MCF 10A (cell line): ENCODE results near the gene ESPNL. TPM values are rescaled to one million over a fixed set of nuclear protein-coding genes. Genes with fewer than 3 reads are reported as not detected.
"Not testable (repeated sequence)": the region's sequence is repeated elsewhere in the genome, so short reads cannot be mapped to it uniquely, and the experiment has no call there.

ENCODE experiments used
- BruUV-seq: library from RNA; stranded (reverse); fragments of 400-500 nt; replicated peaks from 2 replicates; lab custom pipeline; 2021; lab: Mats Ljungman, UMichigan
- CTCF ChIA-PET: fragments of 300-600 bp; sonication (Branson Sonifier 250); formaldehyde crosslinking; extraction: SDS; loops from one replicate; lab custom pipeline; 2021; ENCODE audit warnings: antibody characterized with exemption, inconsistent platforms; lab: Yijun Ruan, JAX
- POLR2A ChIA-PET: fragments of 300-600, 350-650 bp; sonication (Branson Sonifier 250); formaldehyde crosslinking; extraction: SDS; loops from one replicate; lab custom pipeline; 2020; ENCODE audit warnings: antibody characterized with exemption, inconsistent platforms; lab: Yijun Ruan, JAX
- DNase-seq: peaks from one replicate; pipeline ENCODE4 v3.0.0-alpha.2; 2018; ENCODE audit not compliant: unreplicated experiment
- H3K27ac Mint-ChIP-seq: one replicate; pipeline ENCODE4 v1.8.0; 2022; ENCODE audit warnings: mild to moderate bottlenecking, low read depth, mixed read lengths; ENCODE audit not compliant: unreplicated experiment
- H3K27me3 Mint-ChIP-seq: one replicate; pipeline ENCODE4 v1.8.0; 2022; ENCODE audit warnings: mixed read lengths; ENCODE audit not compliant: insufficient read depth, unreplicated experiment
- H3K36me3 Mint-ChIP-seq: one replicate; pipeline ENCODE4 v1.8.0; 2022; ENCODE audit warnings: mild to moderate bottlenecking, moderate library complexity, mixed read lengths; ENCODE audit not compliant: insufficient read depth, unreplicated experiment
- H3K4me1 Mint-ChIP-seq: one replicate; pipeline ENCODE4 v1.8.0; 2022; ENCODE audit warnings: mixed read lengths; ENCODE audit not compliant: insufficient read depth, unreplicated experiment
- H3K4me3 Mint-ChIP-seq: one replicate; pipeline ENCODE4 v1.8.0; 2022; ENCODE audit warnings: mild to moderate bottlenecking, moderate library complexity, mixed read lengths; ENCODE audit not compliant: unreplicated experiment
- H3K9me3 Mint-ChIP-seq: one replicate; pipeline ENCODE4 v1.8.0; 2022; ENCODE audit warnings: mixed read lengths; ENCODE audit not compliant: unreplicated experiment
- intact Hi-C: fragments of 100-400 bp; cut with micrococcal nuclease; formaldehyde crosslinking; loops from 2 replicates; pipeline ENCODE4 v1.14.1; 2022
- total RNA-seq: library from RNA; stranded (reverse); gene quantifications from 2 replicates; pipeline ENCODE4 v1.2.3, GENCODE V29; 2022
- TF ChIP-seq, protein P1 (sequence below): fragments of 200-600 bp; IDR thresholded peaks from one replicate; pipeline ENCODE4 v1.8.0; 2022; ENCODE audit warnings: antibody characterized with exemption, mild to moderate bottlenecking; ENCODE audit not compliant: unreplicated experiment

ESPNL gene
- total RNA-seq, 1 experiment from 2014 or later = not detected

DNA sequence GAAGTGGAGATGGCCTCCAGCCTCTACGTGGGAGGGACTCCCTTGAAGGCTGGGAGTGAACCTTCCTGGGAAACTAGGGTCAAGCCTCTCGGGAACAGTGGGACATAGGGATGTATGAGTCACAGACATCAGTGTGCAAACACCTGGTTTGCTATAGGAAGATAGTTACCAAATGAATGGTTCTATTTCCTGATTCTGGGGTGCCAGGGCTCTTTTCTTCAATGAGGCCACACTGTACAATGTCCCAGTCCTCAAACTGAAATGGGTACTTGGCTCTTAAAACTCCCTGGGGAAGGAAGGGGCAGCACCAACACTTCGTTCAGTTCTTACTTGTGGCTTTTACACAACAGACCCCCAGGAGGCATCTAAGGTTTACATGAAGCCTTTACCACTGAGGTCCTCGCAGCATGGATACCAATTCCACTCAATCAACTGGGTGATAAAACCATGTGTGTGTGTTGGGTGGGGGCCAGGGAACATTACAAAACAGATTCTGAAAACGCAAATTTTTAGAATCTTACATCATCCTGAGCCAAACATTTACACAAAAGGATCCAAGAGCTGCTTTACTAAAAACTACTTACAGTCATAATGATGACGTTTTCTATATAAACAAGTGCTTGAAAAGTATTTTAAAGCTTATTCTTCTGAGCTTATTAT is 69.0 kb downstream of the ESPNL start:
- H3K36me3 Mint-ChIP-seq = peaks cover 58% of the 10 kb centered on the region
- H3K27me3 Mint-ChIP-seq = no peaks in the 10 kb centered on the region
- TF ChIP-seq, protein P1, sequence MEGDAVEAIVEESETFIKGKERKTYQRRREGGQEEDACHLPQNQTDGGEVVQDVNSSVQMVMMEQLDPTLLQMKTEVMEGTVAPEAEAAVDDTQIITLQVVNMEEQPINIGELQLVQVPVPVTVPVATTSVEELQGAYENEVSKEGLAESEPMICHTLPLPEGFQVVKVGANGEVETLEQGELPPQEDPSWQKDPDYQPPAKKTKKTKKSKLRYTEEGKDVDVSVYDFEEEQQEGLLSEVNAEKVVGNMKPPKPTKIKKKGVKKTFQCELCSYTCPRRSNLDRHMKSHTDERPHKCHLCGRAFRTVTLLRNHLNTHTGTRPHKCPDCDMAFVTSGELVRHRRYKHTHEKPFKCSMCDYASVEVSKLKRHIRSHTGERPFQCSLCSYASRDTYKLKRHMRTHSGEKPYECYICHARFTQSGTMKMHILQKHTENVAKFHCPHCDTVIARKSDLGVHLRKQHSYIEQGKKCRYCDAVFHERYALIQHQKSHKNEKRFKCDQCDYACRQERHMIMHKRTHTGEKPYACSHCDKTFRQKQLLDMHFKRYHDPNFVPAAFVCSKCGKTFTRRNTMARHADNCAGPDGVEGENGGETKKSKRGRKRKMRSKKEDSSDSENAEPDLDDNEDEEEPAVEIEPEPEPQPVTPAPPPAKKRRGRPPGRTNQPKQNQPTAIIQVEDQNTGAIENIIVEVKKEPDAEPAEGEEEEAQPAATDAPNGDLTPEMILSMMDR = no peak
- peak; percentile 87 for DNase-seq
- no peaks in the 10 kb centered on the region for H3K9me3 Mint-ChIP-seq
- ChIA-PET CTCF (interaction anchor here (0.6 to 1.1 kb wide), 3 partner anchors 9 to 107 kb away, joined by 3 read pairs; no protein-coding TSS in a partner anchor), POLR2A (interaction anchor here (0.7 to 2.1 kb wide), 10 partner anchors 9 to 270 kb away, joined by 3 to 14 read pairs (median 4); partner anchors contain the start of genes ILKAP and SCLY)
- H3K4me3 Mint-ChIP-seq = peak overlapping the region; percentile 41
- peaks cover 25% of the 10 kb centered on the region for H3K4me1 Mint-ChIP-seq
- TSS peak; percentile 88 for BruUV-seq
- H3K27ac Mint-ChIP-seq = peak overlapping the region; percentile 94
- intact Hi-C loops = no loop called here

DNA sequence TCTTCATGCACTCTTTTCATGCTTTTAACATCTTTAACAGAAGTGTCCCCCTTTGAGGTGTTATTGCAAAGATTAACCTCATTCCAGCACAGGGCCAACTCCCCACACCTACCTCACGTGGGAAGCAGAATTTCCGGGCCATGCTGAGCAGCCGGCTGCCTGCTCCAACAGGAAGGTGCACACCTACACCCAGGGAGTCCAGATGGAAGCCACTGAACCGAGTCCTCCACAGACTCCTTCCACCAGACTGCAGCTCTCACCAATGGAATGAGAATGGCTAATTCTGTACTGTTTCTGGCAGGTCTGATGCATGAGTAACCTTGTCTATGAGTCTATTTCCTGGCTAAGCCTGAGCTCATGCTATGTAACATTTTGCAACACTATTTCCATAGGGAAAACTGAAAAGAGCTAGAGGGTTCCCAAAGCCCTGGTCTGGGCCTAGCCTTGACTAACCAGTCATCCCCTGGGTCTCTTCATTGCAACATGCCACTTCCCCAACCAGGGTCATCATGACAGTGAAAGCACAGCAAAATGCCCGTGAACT is 69.6 kb downstream of the ESPNL start:
- Mint-ChIP-seq H3K9me3 (no peaks in the 10 kb centered on the region), H3K27ac (peak overlapping the region; percentile 94), H3K4me3 (peak overlapping the region; percentile 41), H3K27me3 (no peaks in the 10 kb centered on the region), H3K4me1 (peaks cover 25% of the 10 kb centered on the region), H3K36me3 (peaks cover 62% of the 10 kb centered on the region)
- TF ChIP-seq, protein P1 = no peak
- ChIA-PET POLR2A (interaction anchor here (0.7 to 2.1 kb wide), 10 partner anchors 8 to 271 kb away, joined by 3 to 14 read pairs (median 4); partner anchors contain the start of genes ILKAP and SCLY), CTCF (interaction anchor here (0.5 to 1.1 kb wide), 5 partner anchors 9 to 431 kb away, joined by 3 read pairs; no protein-coding TSS in a partner anchor)
- peak; percentile 96 for DNase-seq
- no TSS peak for BruUV-seq
- intact Hi-C loops = no loop called here

DNA sequence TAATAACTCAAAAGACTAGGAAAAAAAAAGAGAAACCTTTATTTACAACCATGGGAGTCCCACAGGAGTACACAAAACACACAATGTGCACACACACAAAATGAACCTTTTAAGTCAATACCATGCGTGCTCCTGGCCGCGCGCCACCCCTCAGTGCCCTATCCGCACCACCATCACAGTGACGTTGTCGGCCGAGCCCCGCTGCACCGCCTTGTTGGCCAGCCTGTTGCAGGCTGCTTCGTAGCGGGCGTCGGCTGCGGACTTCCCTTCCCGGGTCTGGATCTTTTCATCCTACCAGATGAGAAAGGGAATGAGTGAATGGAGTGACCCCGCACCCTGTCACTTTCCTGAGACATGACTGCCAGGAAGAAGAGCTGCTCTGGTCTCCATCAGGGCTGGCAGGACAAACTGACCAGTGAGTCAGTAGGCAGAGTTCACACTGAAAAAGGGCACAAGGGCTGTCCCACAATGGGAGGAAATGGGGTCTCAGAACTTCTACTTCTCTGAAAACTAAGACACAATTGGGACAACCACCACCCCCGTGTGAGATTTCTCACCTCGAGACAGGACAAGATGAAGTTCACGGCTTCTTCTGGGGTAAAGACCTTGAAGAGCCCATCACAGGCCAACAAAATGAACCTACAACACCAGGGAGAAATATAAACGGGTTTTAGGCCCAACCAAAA is 70.4 kb downstream of the ESPNL start:
- DNase-seq = no peak
- no TSS peak for BruUV-seq
- Mint-ChIP-seq H3K27ac (peak overlapping the region; percentile 94), H3K4me3 (no peak overlapping the region), H3K9me3 (no peaks in the 10 kb centered on the region), H3K4me1 (peaks cover 25% of the 10 kb centered on the region), H3K36me3 (peaks cover 69% of the 10 kb centered on the region), H3K27me3 (no peaks in the 10 kb centered on the region)
- TF ChIP-seq, protein P1 = no peak
- intact Hi-C loops = no loop called here
- POLR2A ChIA-PET = interaction anchor here (1.0 to 2.1 kb wide), 7 partner anchors 15 to 202 kb away, joined by 3 to 14 read pairs (median 5); partner anchors contain the start of genes ILKAP and SCLY
- CTCF ChIA-PET = interaction anchor here (0.5 to 0.9 kb wide), 4 partner anchors 10 to 431 kb away, joined by 3 read pairs; no protein-coding TSS in a partner anchor

DNA sequence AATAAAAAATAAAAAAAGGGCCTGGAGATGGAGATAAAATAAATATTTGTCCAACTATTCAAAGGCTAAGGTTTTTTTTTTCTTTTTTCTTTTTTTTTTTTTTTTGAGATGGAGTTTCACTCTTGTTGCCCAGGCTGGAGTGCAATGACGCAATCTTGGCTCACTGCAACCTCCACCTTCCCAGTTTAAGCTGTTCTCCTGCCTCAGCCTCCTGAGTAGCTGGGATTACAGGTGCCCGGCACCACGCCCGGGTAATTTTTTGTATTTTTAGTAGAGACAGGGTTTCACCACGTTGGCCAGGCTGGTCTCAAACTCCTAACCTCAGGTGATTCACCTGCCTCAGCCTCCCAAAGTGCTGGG is 70.9 kb downstream of the ESPNL start:
- H3K9me3 Mint-ChIP-seq, DNase-seq, BruUV-seq, intact Hi-C loops, H3K27ac Mint-ChIP-seq, H3K4me3 Mint-ChIP-seq, H3K27me3 Mint-ChIP-seq: not testable (repeated sequence)
- ChIA-PET POLR2A (interaction anchor here (1.9 to 2.1 kb wide), 3 partner anchors 29 to 110 kb away, joined by 5 to 14 read pairs (median 14); partner anchors contain the start of genes ILKAP and SCLY), CTCF (interaction anchor here (0.7 kb wide), 1 partner anchor 24 kb away, joined by 3 read pairs; no protein-coding TSS in a partner anchor)
- peaks cover 75% of the 10 kb centered on the region for H3K36me3 Mint-ChIP-seq
- H3K4me1 Mint-ChIP-seq = peaks cover 25% of the 10 kb centered on the region
